IMR-90 (cell line): Measurements from ENCODE around the gene SLC17A3. TPM values are rescaled to one million over a fixed set of nuclear protein-coding genes. Genes with fewer than 3 reads are reported as not detected.

ENCODE experiments used
- ATAC-seq: fragments of 200-7000 bp; cut with Tn5 transposase; 2 replicates; pipeline ENCODE4 v1.9.1; 2020; ENCODE audit warnings: low read depth, mild to moderate bottlenecking, moderate library complexity
- BruUV-seq: library from RNA; stranded (reverse); fragments of 400-500 nt; replicated peaks from 2 replicates; lab custom pipeline; 2021; lab: Mats Ljungman, UMichigan
- CTCF ChIA-PET: fragments of 300-600 bp; formaldehyde crosslinking; extraction: SDS; loops from one replicate; lab custom pipeline; 2021; ENCODE audit warnings: antibody characterized with exemption; lab: Yijun Ruan, JAX
- POLR2A ChIA-PET: fragments of 300-600 bp; sonication (Branson Sonifier 250); formaldehyde crosslinking; loops from one replicate; lab custom pipeline; 2022; ENCODE audit warnings: antibody characterized with exemption; ENCODE audit not compliant: unreplicated experiment; lab: Charles Lee
- DNase-seq: peaks from one replicate; pipeline ENCODE4 v3.0.0; 2013
- H2AFZ ChIP-seq: replicated peaks from 2 replicates; pipeline ENCODE3; 2013; ENCODE audit warnings: low read length, mild to moderate bottlenecking; ENCODE audit not compliant: poor library complexity
- H2AK5ac ChIP-seq: 2 replicates; pipeline ENCODE4 v1.6.1; 2013; ENCODE audit warnings: low read depth, low read length, inconsistent platforms
- H2AK9ac ChIP-seq: replicated peaks from 2 replicates; pipeline ENCODE3; 2013; ENCODE audit warnings: mild to moderate bottlenecking, low read depth, low read length, moderate library complexity; ENCODE audit not compliant: poor library complexity
- H2BK120ac ChIP-seq: 2 replicates; pipeline ENCODE4 v1.6.1; 2013; ENCODE audit warnings: low read depth, low read length, inconsistent platforms
- H2BK15ac ChIP-seq: 3 replicates; pipeline ENCODE4 v1.6.1; 2013; ENCODE audit warnings: low read depth, low read length, inconsistent platforms
- H2BK20ac ChIP-seq: 2 replicates; pipeline ENCODE4 v1.6.1; 2013; ENCODE audit warnings: low read depth, mild to moderate bottlenecking, inconsistent platforms, low read length, moderate library complexity
- H2BK5ac ChIP-seq: 2 replicates; pipeline ENCODE4 v1.6.1; 2013; ENCODE audit warnings: mild to moderate bottlenecking, low read depth, low read length, inconsistent platforms; ENCODE audit not compliant: poor library complexity, severe bottlenecking
- H3K14ac ChIP-seq: replicated peaks from 2 replicates; pipeline ENCODE4 v1.6.1; 2013; ENCODE audit warnings: low read depth, low read length, inconsistent platforms
- H3K18ac ChIP-seq: 2 replicates; pipeline ENCODE4 v1.6.1; 2013; ENCODE audit warnings: low read depth, low read length, control low read depth
- H3K23ac ChIP-seq: 2 replicates; pipeline ENCODE4 v1.6.1; 2013; ENCODE audit warnings: low read depth, low read length, inconsistent platforms
- H3K27ac ChIP-seq: 2 replicates; pipeline ENCODE4 v1.5.1; 2013; ENCODE audit warnings: mild to moderate bottlenecking, control low read depth, low read length; ENCODE audit not compliant: insufficient read depth
- H3K27me3 ChIP-seq: 2 replicates; pipeline ENCODE4 v1.6.1; 2013; ENCODE audit warnings: low read length; ENCODE audit not compliant: control insufficient read depth, insufficient read depth
- H3K36me3 ChIP-seq: 2 replicates; pipeline ENCODE4 v1.6.1; 2013; ENCODE audit warnings: low read length, mixed read lengths; ENCODE audit not compliant: control insufficient read depth, insufficient read depth
- H3K4ac ChIP-seq: 2 replicates; pipeline ENCODE4 v1.6.1; 2013; ENCODE audit warnings: low read depth, low read length, inconsistent platforms
- H3K4me1 ChIP-seq: 2 replicates; pipeline ENCODE4 v1.6.1; 2013; ENCODE audit warnings: low read length, mixed read lengths; ENCODE audit not compliant: control insufficient read depth, insufficient read depth
- H3K4me2 ChIP-seq: 2 replicates; pipeline ENCODE4 v1.6.1; 2013; ENCODE audit warnings: low read depth, mild to moderate bottlenecking, control low read depth, low read length, moderate library complexity
- H3K4me3 ChIP-seq: 2 replicates; pipeline ENCODE4 v1.5.1; 2013; ENCODE audit warnings: low read depth, mild to moderate bottlenecking, control low read depth, low read length, moderate library complexity; ENCODE audit not compliant: insufficient read depth
- H3K56ac ChIP-seq: 2 replicates; pipeline ENCODE4 v1.6.1; 2013; ENCODE audit warnings: low read length, inconsistent platforms; ENCODE audit not compliant: insufficient read depth; ENCODE audit errors: extremely low read depth
- H3K79me1 ChIP-seq, 2 experiments: 2 replicates each; pipeline ENCODE4 v1.6.1; 2013; ENCODE audit warnings: low read length in 2 of 2, inconsistent platforms in 1 of 2, low read depth in 1 of 2
- H3K9ac ChIP-seq: 2 replicates; pipeline ENCODE4 v1.6.1; 2013; ENCODE audit warnings: low read depth, low read length, control low read depth
- H3K9me1 ChIP-seq: 2 replicates; pipeline ENCODE4 v1.6.1; 2013; ENCODE audit warnings: low read length, inconsistent platforms; ENCODE audit not compliant: insufficient read depth
- H3K9me3 ChIP-seq: 2 replicates; pipeline ENCODE4 v1.6.1; 2013; ENCODE audit warnings: low read length; ENCODE audit not compliant: control insufficient read depth, insufficient read depth
- H4K20me1 ChIP-seq: 2 replicates; pipeline ENCODE4 v1.6.1; 2013; ENCODE audit warnings: low read length, inconsistent platforms; ENCODE audit not compliant: insufficient read depth
- H4K5ac ChIP-seq: 2 replicates; pipeline ENCODE4 v1.6.1; 2013; ENCODE audit warnings: mild to moderate bottlenecking, low read depth, low read length, control low read depth
- H4K8ac ChIP-seq, 2 experiments: 2 replicates each; pipeline ENCODE4 v1.6.1; 2013; ENCODE audit warnings: low read depth in 2 of 2, low read length in 2 of 2, control low read depth in 1 of 2, inconsistent platforms in 1 of 2
- H4K91ac ChIP-seq: 2 replicates; pipeline ENCODE4 v1.6.1; 2013; ENCODE audit warnings: low read depth, low read length, inconsistent platforms; ENCODE audit not compliant: insufficient read depth
- BHLHE40 ChIP-seq: fragments of 150-350 bp; IDR thresholded peaks from 2 replicates; pipeline ENCODE4 v1.6.1; 2016; ENCODE audit warnings: mild to moderate bottlenecking, low read depth, low read length
- CEBPB ChIP-seq: IDR thresholded peaks from 2 replicates; pipeline ENCODE4 v1.6.1; 2012; ENCODE audit warnings: low read depth, low read length, improper control_type of control experiment
- CHD1 ChIP-seq: IDR thresholded peaks from 2 replicates; pipeline ENCODE4 v1.6.1; 2012; ENCODE audit warnings: low read depth, low read length, improper control_type of control experiment
- FOS ChIP-seq: fragments of 150-350 bp; IDR thresholded peaks from 2 replicates; pipeline ENCODE4 v1.6.1; 2016; ENCODE audit warnings: low read depth, low read length
- MAFK ChIP-seq: IDR thresholded peaks from 2 replicates; pipeline ENCODE4 v1.6.1; 2012; ENCODE audit warnings: low read depth, low read length, improper control_type of control experiment
- MAZ ChIP-seq: IDR thresholded peaks from 2 replicates; pipeline ENCODE4 v1.6.1; 2012; ENCODE audit warnings: low read depth, mild to moderate bottlenecking, low read length, improper control_type of control experiment, moderate library complexity, borderline replicate concordance
- MXI1 ChIP-seq: IDR thresholded peaks from 2 replicates; pipeline ENCODE4 v1.6.1; 2012; ENCODE audit warnings: low read depth, mild to moderate bottlenecking, low read length, moderate library complexity, borderline replicate concordance
- NFE2L2 ChIP-seq: fragments of 150-350 bp; IDR thresholded peaks from 2 replicates; pipeline ENCODE4 v1.6.1; 2016; ENCODE audit warnings: low read depth, mild to moderate bottlenecking, low read length
- POLR2A ChIP-seq: IDR thresholded peaks from 2 replicates; pipeline ENCODE4 v1.6.1; 2012; ENCODE audit warnings: mild to moderate bottlenecking, low read depth, low read length
- RAD21 ChIP-seq: IDR thresholded peaks from 2 replicates; pipeline ENCODE4 v1.6.1; 2012; ENCODE audit warnings: low read length, improper control_type of control experiment
- RCOR1 ChIP-seq: IDR thresholded peaks from 2 replicates; pipeline ENCODE4 v1.6.1; 2012; ENCODE audit warnings: mild to moderate bottlenecking, low read length, improper control_type of control experiment; ENCODE audit not compliant: insufficient replicate concordance
- RFX5 ChIP-seq: IDR thresholded peaks from 2 replicates; pipeline ENCODE4 v1.8.0; 2012; ENCODE audit warnings: low read depth, mild to moderate bottlenecking, low read length, moderate library complexity
- SMC3 ChIP-seq: fragments of 150-350 bp; IDR thresholded peaks from 2 replicates; pipeline ENCODE4 v1.6.1; 2016; ENCODE audit warnings: low read depth, mild to moderate bottlenecking, antibody characterized with exemption, low read length, moderate library complexity
- WGBS, 2 experiments: methylation state at CpG; one replicate each; pipeline versions ENCODE4 v1.1.5 to v1.1.7; 2013; ENCODE audit warnings: missing lambda C conversion rate in 2 of 2; ENCODE audit not compliant: insufficient read length in 1 of 2; ENCODE audit errors: extremely low coverage in 2 of 2; 5-methylcytosine and 5-hydroxymethylcytosine counted together
- dilution Hi-C: fragments of 300-500 bp; cut with HindIII; formaldehyde crosslinking; loops from one replicate; pipeline ENCODE4 v1.14.3; 2018; ENCODE audit warnings: low sequenced_read_pairs; ENCODE audit not compliant: unreplicated experiment
- in situ Hi-C: fragments of 300-500 bp; cut with MboI; formaldehyde crosslinking; loops from 3 replicates; pipeline ENCODE4 v1.14.3; 2019; ENCODE audit warnings: low sequenced_read_pairs, inconsistent platforms, mixed read lengths
- intact Hi-C: fragments of 100-400 bp; cut with micrococcal nuclease; formaldehyde crosslinking; loops from 2 replicates; pipeline ENCODE4 v1.10.0; 2022
- polyA plus RNA-seq, 3 experiments: library from polyadenylated mRNA; depleted of rRNA; stranded (reverse); fragments of >200 nt; gene quantifications; 2 replicates each; pipeline ENCODE4 v1.2.3, GENCODE V29; 2012; ENCODE audit warnings: low replicate concordance in 1 of 3
- total RNA-seq: library from RNA; depleted of rRNA; stranded (reverse); fragments of >200 nt; gene quantifications from 2 replicates; pipeline ENCODE4 v1.2.3, GENCODE V29; 2012
- TF ChIP-seq, protein P1 (sequence below): fragments of 150-350 bp; IDR thresholded peaks from 2 replicates; pipeline ENCODE4 v1.6.1; 2016; ENCODE audit warnings: low read depth, mild to moderate bottlenecking, low read length, moderate library complexity, borderline replicate concordance
- TF ChIP-seq, protein P2 (sequence below): fragments of 150-350 bp; IDR thresholded peaks from 2 replicates; pipeline ENCODE4 v1.6.1; 2017; ENCODE audit warnings: mild to moderate bottlenecking, antibody characterized with exemption, low read length, low read depth
- TF ChIP-seq, protein P3 (sequence below): conservative IDR thresholded peaks from 2 replicates; pipeline ENCODE4 v1.5.1; 2012; ENCODE audit warnings: mild to moderate bottlenecking, low read depth, low read length, improper control_type of control experiment

Gene SLC17A3
- total and polyA plus RNA-seq, 2 of the 4 experiments (the other 2 are of a cell fraction), result not detected

DNA sequence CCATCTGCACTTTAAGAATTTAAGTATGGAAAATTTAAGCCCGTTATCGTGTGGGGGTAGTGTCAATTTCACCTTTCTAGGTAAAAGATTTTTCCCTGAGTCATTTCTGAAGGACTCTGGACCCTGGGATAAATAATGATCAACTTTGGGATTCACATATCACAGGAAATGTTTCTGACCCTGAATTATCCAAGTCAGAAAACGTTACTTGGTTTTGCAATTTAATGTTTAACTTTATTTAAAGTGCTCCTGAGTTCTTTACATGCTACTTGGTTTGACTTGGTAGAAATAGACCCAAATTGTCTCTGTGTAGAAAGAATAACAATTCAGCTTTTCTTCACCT is 1.5 kb upstream of the SLC17A3 start:
- ChIA-PET POLR2A (no interaction called here), CTCF (interaction anchor here (1.1 kb wide), 1 partner anchor 52 kb away, joined by 3 read pairs; no protein-coding TSS in a partner anchor)
- TF ChIP-seq SMC3, result no peak
- no peak for TF ChIP-seq RAD21
- no peak for TF ChIP-seq RFX5
- TF ChIP-seq MXI1, result no peak
- no peak for TF ChIP-seq CHD1
- TF ChIP-seq BHLHE40, result no peak
- no peak for TF ChIP-seq MAFK
- TF ChIP-seq, protein P1, sequence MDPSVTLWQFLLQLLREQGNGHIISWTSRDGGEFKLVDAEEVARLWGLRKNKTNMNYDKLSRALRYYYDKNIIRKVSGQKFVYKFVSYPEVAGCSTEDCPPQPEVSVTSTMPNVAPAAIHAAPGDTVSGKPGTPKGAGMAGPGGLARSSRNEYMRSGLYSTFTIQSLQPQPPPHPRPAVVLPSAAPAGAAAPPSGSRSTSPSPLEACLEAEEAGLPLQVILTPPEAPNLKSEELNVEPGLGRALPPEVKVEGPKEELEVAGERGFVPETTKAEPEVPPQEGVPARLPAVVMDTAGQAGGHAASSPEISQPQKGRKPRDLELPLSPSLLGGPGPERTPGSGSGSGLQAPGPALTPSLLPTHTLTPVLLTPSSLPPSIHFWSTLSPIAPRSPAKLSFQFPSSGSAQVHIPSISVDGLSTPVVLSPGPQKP, result no peak
- TF ChIP-seq NFE2L2, result no peak
- no peak for TF ChIP-seq MAZ
- no peak for TF ChIP-seq CEBPB
- TF ChIP-seq, protein P2, sequence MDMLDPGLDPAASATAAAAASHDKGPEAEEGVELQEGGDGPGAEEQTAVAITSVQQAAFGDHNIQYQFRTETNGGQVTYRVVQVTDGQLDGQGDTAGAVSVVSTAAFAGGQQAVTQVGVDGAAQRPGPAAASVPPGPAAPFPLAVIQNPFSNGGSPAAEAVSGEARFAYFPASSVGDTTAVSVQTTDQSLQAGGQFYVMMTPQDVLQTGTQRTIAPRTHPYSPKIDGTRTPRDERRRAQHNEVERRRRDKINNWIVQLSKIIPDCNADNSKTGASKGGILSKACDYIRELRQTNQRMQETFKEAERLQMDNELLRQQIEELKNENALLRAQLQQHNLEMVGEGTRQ, result no peak
- TF ChIP-seq, protein P3, sequence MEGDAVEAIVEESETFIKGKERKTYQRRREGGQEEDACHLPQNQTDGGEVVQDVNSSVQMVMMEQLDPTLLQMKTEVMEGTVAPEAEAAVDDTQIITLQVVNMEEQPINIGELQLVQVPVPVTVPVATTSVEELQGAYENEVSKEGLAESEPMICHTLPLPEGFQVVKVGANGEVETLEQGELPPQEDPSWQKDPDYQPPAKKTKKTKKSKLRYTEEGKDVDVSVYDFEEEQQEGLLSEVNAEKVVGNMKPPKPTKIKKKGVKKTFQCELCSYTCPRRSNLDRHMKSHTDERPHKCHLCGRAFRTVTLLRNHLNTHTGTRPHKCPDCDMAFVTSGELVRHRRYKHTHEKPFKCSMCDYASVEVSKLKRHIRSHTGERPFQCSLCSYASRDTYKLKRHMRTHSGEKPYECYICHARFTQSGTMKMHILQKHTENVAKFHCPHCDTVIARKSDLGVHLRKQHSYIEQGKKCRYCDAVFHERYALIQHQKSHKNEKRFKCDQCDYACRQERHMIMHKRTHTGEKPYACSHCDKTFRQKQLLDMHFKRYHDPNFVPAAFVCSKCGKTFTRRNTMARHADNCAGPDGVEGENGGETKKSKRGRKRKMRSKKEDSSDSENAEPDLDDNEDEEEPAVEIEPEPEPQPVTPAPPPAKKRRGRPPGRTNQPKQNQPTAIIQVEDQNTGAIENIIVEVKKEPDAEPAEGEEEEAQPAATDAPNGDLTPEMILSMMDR, result no peak
- no peak for TF ChIP-seq RCOR1
- TF ChIP-seq FOS, result no peak
- TF ChIP-seq POLR2A, result no peak
- no peaks in the 10 kb centered on the region for H3K4me1 ChIP-seq
- no peaks in the 10 kb centered on the region for H4K20me1 ChIP-seq
- no peak overlapping the region for H2AK5ac ChIP-seq
- no peak overlapping the region for H3K18ac ChIP-seq
- H2AFZ ChIP-seq, result no peak overlapping the region
- no peak overlapping the region for H4K5ac ChIP-seq
- H3K14ac ChIP-seq, result no peak overlapping the region
- H3K9me3 ChIP-seq, result no peaks in the 10 kb centered on the region
- no peak overlapping the region for H2BK20ac ChIP-seq
- in situ Hi-C loops (no loop called here), dilution Hi-C loops (no loop called here), intact Hi-C loops (no loop called here)
- H4K91ac ChIP-seq, result no peak overlapping the region
- DNase-seq, result no peak
- ATAC-seq, result no peak
- H3K4me3 ChIP-seq, result no peak overlapping the region
- no peak overlapping the region for H3K27ac ChIP-seq
- H3K79me1 ChIP-seq, result no peaks in the 10 kb centered on the region
- no peaks in the 10 kb centered on the region for H3K36me3 ChIP-seq
- no peak overlapping the region for H3K56ac ChIP-seq
- no peak overlapping the region for H2BK5ac ChIP-seq
- no peak overlapping the region for H3K9ac ChIP-seq
- H2BK15ac ChIP-seq, result no peak overlapping the region
- no peak overlapping the region for H3K4me2 ChIP-seq
- WGBS, 2 experiments, result no CpG with 5 or more reads among the region's 3 CpGs
- no peak overlapping the region for H3K4ac ChIP-seq
- H3K23ac ChIP-seq, result no peak overlapping the region
- H2AK9ac ChIP-seq, result no peak overlapping the region
- no TSS peak for BruUV-seq
- no peaks in the 10 kb centered on the region for H3K27me3 ChIP-seq
- no peak overlapping the region for H2BK120ac ChIP-seq
- no peak overlapping the region for H4K8ac ChIP-seq
- no peaks in the 10 kb centered on the region for H3K9me1 ChIP-seq
